Uterus (tissue), 2 donors: ENCODE results near the gene CLIC6.

Source experiments
- CTCF ChIP-seq, 4 experiments: fragments of 200-600 bp in 2 of 4; fragments of 450-650 bp in 2 of 4; sonication (generic) in 2 of 4; IDR thresholded peaks; one replicate each; pipeline ENCODE4 v1.5.1; 2016 to 2019; ENCODE audit warnings: antibody characterized with exemption in 4 of 4, mild to moderate bottlenecking in 2 of 4, moderate library complexity in 1 of 4
- POLR2A ChIP-seq, 2 donors: fragments of 450-650 bp; IDR thresholded peaks; one replicate each; pipeline ENCODE4 v1.6.1; 2016; ENCODE audit warnings: antibody characterized with exemption in 2 of 2, mild to moderate bottlenecking in 1 of 2, moderate library complexity in 1 of 2

- TF ChIP-seq POLR2A (IDR thresholded peaks at IDR 0.05) (no peak), CTCF (IDR thresholded peaks at IDR 0.05) (no peak)
These were observed 36.3 kb upstream of the CLIC6 start for GRCh38 chr21:34632498-34632897.
